B cell (primary cell): Measurements from ENCODE around the gene SLC4A1. TPM values are rescaled to one million over a fixed set of nuclear protein-coding genes. Genes with fewer than 3 reads are reported as not detected.

ENCODE experiments used
- ATAC-seq: fragments of 200-7000 bp; cut with Tn5 transposase; one replicate; pipeline ENCODE4 v1.10.0; 2021; ENCODE audit warnings: low read depth, mild to moderate bottlenecking, moderate number of reproducible peaks, moderate library complexity
- CTCF ChIA-PET: fragments of 350-600 bp; sonication (Branson Sonifier 250); formaldehyde crosslinking; loops from one replicate; lab custom pipeline; 2021; ENCODE audit warnings: antibody characterized with exemption, inconsistent platforms; lab: Charles Lee
- POLR2A ChIA-PET: fragments of 350-600 bp; sonication (Branson Sonifier 250); formaldehyde crosslinking; loops from one replicate; lab custom pipeline; 2021; ENCODE audit warnings: antibody characterized with exemption; lab: Charles Lee
- DNase-seq: peaks from one replicate; pipeline ENCODE4 v3.0.0; 2013
- H2AFZ ChIP-seq: 2 replicates; pipeline ENCODE4 v1.6.1; 2012; ENCODE audit warnings: mild to moderate bottlenecking, low read depth, low read length; ENCODE audit not compliant: insufficient read depth, poor library complexity, severe bottlenecking
- H3K27ac ChIP-seq, 2 donors: 1 replicate in 1 of 2; 2 replicates in 1 of 2; pipeline ENCODE4 v1.5.1; 2012 to 2013; ENCODE audit warnings: low read length in 2 of 2, mild to moderate bottlenecking in 2 of 2, moderate library complexity in 1 of 2
- H3K27me3 ChIP-seq, 4 experiments: fragments of 200-600 bp in 1 of 4; sonication (generic) in 1 of 4; replicated peaks in 1 of 4; 1 replicate in 2 of 4; 2 replicates in 2 of 4; pipeline versions ENCODE4 v1.6.1 to v1.7.0; 2013 to 2016; ENCODE audit warnings: low read length in 3 of 4, mild to moderate bottlenecking in 2 of 4, mixed read lengths in 1 of 4, moderate library complexity in 1 of 4; ENCODE audit not compliant: insufficient read depth in 4 of 4, control insufficient read depth in 3 of 4; ENCODE audit errors: control extremely low read depth in 1 of 4
- H3K36me3 ChIP-seq, 2 experiments: replicated peaks in 1 of 2; 1 replicate in 1 of 2; 2 replicates in 1 of 2; pipeline versions ENCODE4 v1.6.1 to v1.7.1; 2013; ENCODE audit warnings: low read length in 1 of 2; ENCODE audit not compliant: insufficient read depth in 2 of 2, control insufficient read depth in 1 of 2; ENCODE audit errors: control extremely low read depth in 1 of 2, extremely low read depth in 1 of 2
- H3K4me1 ChIP-seq, 2 donors: fragments of 200-600 bp in 1 of 2; sonication (generic) in 1 of 2; 1 replicate in 1 of 2; 2 replicates in 1 of 2; pipeline versions ENCODE4 v1.5.1 to v1.6.1; 2013 to 2017; ENCODE audit warnings: low read length in 2 of 2; ENCODE audit not compliant: control insufficient read depth in 2 of 2, insufficient read depth in 2 of 2
- H3K4me2 ChIP-seq: replicated peaks from 2 replicates; pipeline ENCODE3; 2012; ENCODE audit warnings: mild to moderate bottlenecking, low read depth, low read length; ENCODE audit not compliant: poor library complexity, severe bottlenecking
- H3K4me3 ChIP-seq, 5 experiments: fragments of 200-600 bp in 1 of 5; sonication (generic) in 1 of 5; 1 replicate in 3 of 5; 2 replicates in 2 of 5; pipeline versions ENCODE4 v1.5.1 to v1.7.0; 2011 to 2016; ENCODE audit warnings: low read length in 4 of 5, mild to moderate bottlenecking in 4 of 5, low read depth in 2 of 5, control low read depth in 1 of 5, moderate library complexity in 1 of 5; ENCODE audit not compliant: insufficient read depth in 1 of 5; ENCODE audit errors: control extremely low read depth in 1 of 5, extremely low read depth in 1 of 5
- H3K79me2 ChIP-seq: fragments of 200-600 bp; sonication (generic); one replicate; pipeline ENCODE4 v1.6.0; 2016; ENCODE audit warnings: low read length; ENCODE audit not compliant: control insufficient read depth, insufficient read depth
- H3K9ac ChIP-seq: fragments of 200-600 bp; sonication (generic); 2 replicates; pipeline ENCODE4 v1.6.1; 2017; ENCODE audit warnings: mild to moderate bottlenecking, low read length, moderate library complexity
- H3K9me3 ChIP-seq, 3 donors: one replicate each; pipeline versions ENCODE4 v1.6.1 to v1.7.1; 2013; ENCODE audit warnings: low read length in 2 of 3; ENCODE audit not compliant: control insufficient read depth in 2 of 3, insufficient read depth in 1 of 3; ENCODE audit errors: control extremely low read depth in 1 of 3
- H4K20me1 ChIP-seq: 2 replicates; pipeline ENCODE4 v1.6.0; 2012; ENCODE audit warnings: mild to moderate bottlenecking, low read length; ENCODE audit not compliant: insufficient read depth, control insufficient read depth, poor library complexity, severe bottlenecking
- H3K27ac Mint-ChIP-seq: one replicate; pipeline ENCODE4 v1.8.0; 2021; ENCODE audit warnings: mixed read lengths
- H3K27me3 Mint-ChIP-seq: one replicate; pipeline ENCODE4 v1.8.0; 2021; ENCODE audit warnings: mixed read lengths
- H3K4me1 Mint-ChIP-seq: one replicate; pipeline ENCODE4 v1.8.0; 2021; ENCODE audit warnings: mixed read lengths
- H3K4me3 Mint-ChIP-seq: one replicate; pipeline ENCODE4 v1.8.0; 2021; ENCODE audit warnings: mixed read lengths
- H3K9me3 Mint-ChIP-seq: one replicate; pipeline ENCODE4 v1.8.0; 2022; ENCODE audit warnings: mixed read lengths; ENCODE audit not compliant: insufficient read depth
- CTCF ChIP-seq: fragments of 200-600 bp; IDR thresholded peaks from one replicate; pipeline ENCODE4 v1.8.0; 2022; ENCODE audit warnings: antibody characterized with exemption, mild to moderate bottlenecking
- EZH2 ChIP-seq: IDR thresholded peaks from 2 replicates; pipeline ENCODE4 v1.6.1; 2012; ENCODE audit warnings: borderline replicate concordance, low read depth, mild to moderate bottlenecking, moderate library complexity, low read length; ENCODE audit not compliant: insufficient read depth, poor library complexity, severe bottlenecking
- WGBS: methylation state at CpG from one replicate; pipeline ENCODE4 v1.1.5; 2013; ENCODE audit warnings: missing lambda C conversion rate; ENCODE audit not compliant: insufficient coverage; 5-methylcytosine and 5-hydroxymethylcytosine counted together
- intact Hi-C: fragments of 100-400 bp; cut with micrococcal nuclease; formaldehyde crosslinking; loops from one replicate; pipeline ENCODE4 v1.10.0; 2022
- polyA plus RNA-seq: library from polyadenylated mRNA; depleted of rRNA; stranded (reverse); fragments of >200 nt; gene quantifications from 2 replicates; pipeline ENCODE4 v1.2.3, GENCODE V29; 2012
- total RNA-seq, 2 donors: library from RNA; stranded (reverse); fragments of 120-200 nt in 1 of 2; gene quantifications; 1 replicate in 1 of 2; 2 replicates in 1 of 2; pipeline versions ENCODE4 v1.2.3 to v1.2.4, GENCODE V29; 2013 to 2022

SLC4A1 gene
- total and polyA plus RNA-seq, 2 donors (not counting 1 experiment from before 2014, with no cell fraction given) = 0.22 TPM; not detected in 1

- Histone ChIP-seq H2AFZ (no peak overlapping the region), H3K27ac (no peak overlapping the region), H3K9ac (no peak overlapping the region), H3K36me3 (no peaks in the 10 kb centered on the region), H3K79me2 (no peaks in the 10 kb centered on the region), H3K9me3 (no peaks in the 10 kb centered on the region), H3K27me3 (peaks cover 0 to 3% (median 0%) of the 10 kb centered on the region in 4 experiments), H3K4me2 (no peak overlapping the region), H3K4me1 (no peaks in the 10 kb centered on the region), H3K4me3 (no peak overlapping the region), H4K20me1 (no peaks in the 10 kb centered on the region)
- peaks cover 13% of the 10 kb centered on the region for H3K27me3 Mint-ChIP-seq
- no peak for ATAC-seq
- POLR2A ChIA-PET = no interaction called here
- DNase-seq = no peak
- no peak overlapping the region for H3K4me3 Mint-ChIP-seq
- 87% methylated on average over 7 of the region's 11 CpGs for WGBS
- H3K4me1 Mint-ChIP-seq = no peaks in the 10 kb centered on the region
- intact Hi-C loops = no loop called here
- CTCF ChIA-PET = no interaction called here
- TF ChIP-seq CTCF (no peak), EZH2 (no peak)
- H3K27ac Mint-ChIP-seq = no peak overlapping the region
- H3K9me3 Mint-ChIP-seq = no peaks in the 10 kb centered on the region
These were observed 987 bp upstream of the SLC4A1 start for GRCh38 chr17:44268709-44269534.

- Histone ChIP-seq H3K4me2 (no peak overlapping the region), H3K9me3 (no peaks in the 10 kb centered on the region), H2AFZ (no peak overlapping the region), H3K36me3 (no peaks in the 10 kb centered on the region), H3K27ac (no peak overlapping the region), H3K79me2 (no peaks in the 10 kb centered on the region), H3K27me3 (peaks cover 0 to 2% (median 0%) of the 10 kb centered on the region in 4 experiments), H3K4me1 (no peaks in the 10 kb centered on the region), H3K4me3 (no peak overlapping the region), H4K20me1 (no peaks in the 10 kb centered on the region), H3K9ac (no peak overlapping the region)
- ChIA-PET POLR2A (interaction anchor here (0.6 kb wide), 1 partner anchor 47 kb away, joined by 3 read pairs; no protein-coding TSS in a partner anchor), CTCF (interaction anchor here (1.4 kb wide), 1 partner anchor 12 kb away, joined by 4 read pairs; no protein-coding TSS in a partner anchor)
- H3K9me3 Mint-ChIP-seq = no peaks in the 10 kb centered on the region
- TF ChIP-seq CTCF (no peak), EZH2 (no peak)
- peaks cover 3% of the 10 kb centered on the region for H3K27me3 Mint-ChIP-seq
- no peak overlapping the region for H3K27ac Mint-ChIP-seq
- no peak overlapping the region for H3K4me3 Mint-ChIP-seq
- intact Hi-C loops = no loop called here
- ATAC-seq (no peak), DNase-seq (no peak)
- WGBS = 97% methylated on average over 5 of the region's 5 CpGs
- H3K4me1 Mint-ChIP-seq = no peaks in the 10 kb centered on the region
These were observed 825 bp downstream of the SLC4A1 start for GRCh38 chr17:44267165-44267455.
